HTERT RPE-1 (cell line): Measurements from ENCODE around the gene THBS1.

Experiments used
- in situ Hi-C: fragments of 300-500 bp; cut with MboI; formaldehyde crosslinking; loops from 4 replicates; pipeline ENCODE4 v1.14.3; 2020; ENCODE audit warnings: low sequenced_read_pairs

THBS1 gene

GRCh38 chr15:39629371-39629770, 48.5 kb downstream of the THBS1 start:
- in situ Hi-C loops = no loop called here

DNA sequence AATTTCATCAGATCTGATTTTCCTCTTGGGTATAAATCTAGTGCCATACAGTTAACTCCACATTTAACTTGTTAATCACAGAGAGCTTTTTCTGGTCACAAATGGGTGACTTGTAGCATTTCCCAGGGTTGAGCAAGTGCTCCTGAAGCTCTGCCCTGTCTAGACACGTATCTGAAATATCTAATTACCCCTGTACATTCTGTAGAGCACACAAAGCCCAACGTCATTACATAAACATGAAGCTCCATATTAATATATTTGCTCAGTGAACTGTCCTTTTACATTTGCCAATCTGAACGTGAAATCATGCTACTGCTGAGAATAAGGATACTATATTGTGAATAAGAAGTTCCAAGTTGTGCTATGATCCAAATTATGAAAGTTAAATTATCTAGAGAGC, 49.0 kb downstream of the THBS1 start:
- in situ Hi-C loops = no loop called here

DNA sequence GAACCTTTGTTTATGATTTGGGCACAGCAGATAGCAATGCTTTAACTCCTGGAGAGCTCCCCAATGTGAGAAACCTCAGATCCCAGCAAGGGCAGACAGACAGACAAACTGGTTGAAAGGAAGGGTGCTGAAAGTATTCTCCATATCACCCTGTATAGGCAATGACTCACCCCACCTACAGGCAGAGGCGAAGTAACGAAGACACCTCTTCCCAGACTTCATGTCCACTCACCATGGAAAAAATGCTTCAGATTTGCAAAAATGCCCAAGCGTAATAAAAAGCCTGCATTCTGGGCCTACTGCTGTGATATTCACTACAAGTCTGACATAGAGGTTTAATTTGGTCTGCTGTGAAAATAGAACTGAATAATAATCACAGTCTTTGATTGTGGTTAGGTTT, 50.5 kb downstream of the THBS1 start:
- in situ Hi-C loops = no loop called here

DNA sequence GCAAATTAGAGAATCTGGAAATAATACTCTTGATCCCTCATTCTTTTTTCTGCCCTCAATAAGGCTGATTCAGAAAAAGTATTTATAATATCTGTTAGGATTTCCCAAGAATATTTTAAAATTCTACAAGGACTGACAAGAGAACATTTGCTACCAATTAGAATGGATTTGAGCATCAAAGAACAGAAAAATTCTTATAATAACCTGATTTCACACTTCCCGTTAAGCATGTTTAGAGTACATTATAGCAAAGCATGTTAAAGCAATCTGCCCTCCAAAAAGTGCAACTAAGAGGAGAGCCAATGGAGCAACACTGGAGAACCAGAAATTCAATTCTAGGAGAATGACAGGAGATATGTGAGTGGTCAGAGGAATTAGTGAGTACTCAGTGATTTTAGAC, 57.2 kb downstream of the THBS1 start:
- in situ Hi-C loops = no loop called here

- in situ Hi-C loops = no loop called here
Observed at GRCh38 chr15:39639037-39639436, 58.2 kb downstream of the THBS1 start.

- in situ Hi-C loops = no loop called here
Observed at GRCh38 chr15:39640665-39641064, 59.8 kb downstream of the THBS1 start.

GRCh38 chr15:39641191-39641889, 60.5 kb downstream of the THBS1 start:
- in situ Hi-C loops = no loop called here

DNA sequence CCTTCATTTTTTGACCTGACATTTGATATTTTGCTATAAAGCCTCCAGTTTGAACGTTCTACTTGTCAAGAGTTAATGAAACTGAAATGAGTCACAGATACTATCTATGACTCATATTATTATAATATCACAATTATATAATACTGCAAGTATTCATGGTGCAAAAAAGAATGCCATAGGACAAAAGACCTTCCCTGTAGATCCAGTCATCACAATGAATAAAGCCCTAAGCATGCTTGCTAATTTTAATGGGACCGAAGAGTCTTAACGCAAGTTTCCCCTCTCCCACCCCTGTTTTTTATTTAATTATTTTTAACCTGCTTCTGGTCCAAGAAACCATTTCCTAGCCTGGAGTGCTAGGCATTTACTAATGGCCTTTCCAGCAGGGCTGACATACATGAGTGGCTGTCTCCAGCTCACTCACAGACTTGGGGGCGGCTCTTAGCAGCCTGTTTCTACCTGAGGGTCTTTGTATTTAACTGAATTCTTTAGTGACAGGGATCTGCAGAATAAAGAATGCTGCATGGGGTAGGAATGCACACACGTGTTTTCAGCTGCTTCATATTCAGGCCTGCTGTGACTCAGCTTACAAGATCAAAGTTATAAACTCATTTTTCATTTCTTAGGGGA, 61.2 kb downstream of the THBS1 start:
- in situ Hi-C loops = no loop called here

GRCh38 chr15:39643727-39644126, 62.8 kb downstream of the THBS1 start:
- in situ Hi-C loops = no loop called here

DNA sequence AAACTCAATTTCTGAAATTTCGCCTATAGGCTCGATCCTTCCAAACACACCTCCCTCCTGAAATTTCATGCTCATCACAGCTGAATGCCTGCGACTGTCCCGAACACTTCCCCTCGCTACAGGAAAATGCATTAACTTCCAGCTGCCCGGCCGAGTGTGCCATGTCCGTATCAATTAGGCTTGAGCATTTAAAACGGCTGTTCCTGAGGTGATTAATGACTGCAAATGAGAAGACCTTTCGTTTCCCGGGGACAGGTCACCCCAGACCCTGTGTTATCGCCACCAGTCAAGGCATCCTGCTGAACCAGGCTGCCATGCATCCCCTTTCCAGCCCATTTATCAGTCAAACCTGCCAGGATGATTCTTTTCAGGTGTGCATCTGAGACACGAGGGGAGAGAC, 63.3 kb downstream of the THBS1 start:
- in situ Hi-C loops = no loop called here

GRCh38 chr15:39645138-39645975, 64.5 kb downstream of the THBS1 start:
- in situ Hi-C loops = no loop called here

GRCh38 chr15:39645976-39646257, 65.0 kb downstream of the THBS1 start:
- in situ Hi-C loops = no loop called here

- in situ Hi-C loops = no loop called here
Observed at GRCh38 chr15:39646425-39646824, 65.5 kb downstream of the THBS1 start.
